H9 (cell line): Measurements from ENCODE around the gene CLDN20. TPM values are rescaled to one million over a fixed set of nuclear protein-coding genes. Genes with fewer than 3 reads are reported as not detected.
A peak's percentile ranks its signal among the peaks of the same experiment; 100 is the strongest.

ENCODE experiments used
- DNase-seq: peaks from one replicate; pipeline ENCODE4 v3.0.0-alpha.2; 2017
- H2AFZ ChIP-seq: one replicate; pipeline ENCODE4 v1.6.1; 2013; ENCODE audit warnings: mild to moderate bottlenecking, low read length, control low read depth, moderate library complexity
- H2AK5ac ChIP-seq: 2 replicates; pipeline ENCODE4 v1.6.1; 2013; ENCODE audit warnings: low read length, control low read depth, mixed read lengths; ENCODE audit not compliant: insufficient read length
- H2BK120ac ChIP-seq: one replicate; pipeline ENCODE4 v1.6.1; 2013; ENCODE audit warnings: low read depth, mild to moderate bottlenecking, low read length, control low read depth, inconsistent platforms; ENCODE audit not compliant: poor library complexity, severe bottlenecking
- H2BK12ac ChIP-seq: 2 replicates; pipeline ENCODE4 v1.6.1; 2013; ENCODE audit warnings: low read length, control low read depth, mixed read lengths, low read depth; ENCODE audit not compliant: insufficient read length
- H2BK15ac ChIP-seq: 2 replicates; pipeline ENCODE4 v1.6.1; 2013; ENCODE audit warnings: low read depth, low read length, control low read depth
- H2BK20ac ChIP-seq: one replicate; pipeline ENCODE4 v1.6.1; 2013; ENCODE audit warnings: low read depth, mild to moderate bottlenecking, low read length, control low read depth, inconsistent platforms; ENCODE audit not compliant: poor library complexity, severe bottlenecking
- H2BK5ac ChIP-seq: 2 replicates; pipeline ENCODE4 v1.6.1; 2013; ENCODE audit warnings: low read length, control low read depth, mixed read lengths; ENCODE audit not compliant: insufficient read length
- H3K14ac ChIP-seq: 2 replicates; pipeline ENCODE4 v1.6.1; 2013; ENCODE audit warnings: low read length, control low read depth; ENCODE audit not compliant: insufficient read depth
- H3K18ac ChIP-seq: 2 replicates; pipeline ENCODE4 v1.6.1; 2013; ENCODE audit warnings: low read depth, mild to moderate bottlenecking, mixed read lengths, low read length, control low read depth; ENCODE audit not compliant: insufficient read length
- H3K23ac ChIP-seq: 2 replicates; pipeline ENCODE4 v1.6.1; 2013; ENCODE audit warnings: low read length, control low read depth, mixed read lengths, low read depth; ENCODE audit not compliant: insufficient read length
- H3K23me2 ChIP-seq: 2 replicates; pipeline ENCODE4 v1.6.1; 2013; ENCODE audit warnings: low read depth, mild to moderate bottlenecking, mixed read lengths, low read length, control low read depth; ENCODE audit not compliant: insufficient read length, poor library complexity, severe bottlenecking
- H3K27ac ChIP-seq: 2 replicates; pipeline ENCODE4 v1.5.1; 2013; ENCODE audit warnings: low read length, control low read depth, mixed read lengths, low read depth; ENCODE audit not compliant: insufficient read length
- H3K27me3 ChIP-seq: 2 replicates; pipeline ENCODE4 v1.6.1; 2013; ENCODE audit warnings: low read length, control low read depth, inconsistent platforms; ENCODE audit not compliant: insufficient read depth
- H3K4ac ChIP-seq: 2 replicates; pipeline ENCODE4 v1.6.1; 2013; ENCODE audit warnings: low read depth, mild to moderate bottlenecking, control low read depth, inconsistent platforms, low read length, moderate library complexity
- H3K4me1 ChIP-seq: 2 replicates; pipeline ENCODE4 v1.6.1; 2013; ENCODE audit warnings: low read length, control low read depth, inconsistent platforms; ENCODE audit not compliant: insufficient read depth
- H3K4me2 ChIP-seq: 2 replicates; pipeline ENCODE4 v1.6.1; 2013; ENCODE audit warnings: low read length, control low read depth, mixed read lengths; ENCODE audit not compliant: insufficient read length, insufficient read depth
- H3K56ac ChIP-seq: 2 replicates; pipeline ENCODE4 v1.6.1; 2013; ENCODE audit warnings: low read depth, mild to moderate bottlenecking, mixed read lengths, low read length, control low read depth; ENCODE audit not compliant: insufficient read length
- H3K79me1 ChIP-seq: 2 replicates; pipeline ENCODE4 v1.6.1; 2013; ENCODE audit warnings: low read depth, mild to moderate bottlenecking, moderate library complexity, low read length, control low read depth, inconsistent platforms; ENCODE audit not compliant: insufficient read depth, poor library complexity, severe bottlenecking
- H3K79me2 ChIP-seq: 2 replicates; pipeline ENCODE4 v1.6.1; 2013; ENCODE audit warnings: low read length, control low read depth, inconsistent platforms; ENCODE audit not compliant: insufficient read depth
- H3K9ac ChIP-seq: 2 replicates; pipeline ENCODE4 v1.6.1; 2013; ENCODE audit warnings: low read length, control low read depth, mixed read lengths; ENCODE audit not compliant: insufficient read length; ENCODE audit errors: extremely low read depth
- H3K9me3 ChIP-seq: one replicate; pipeline ENCODE4 v1.6.1; 2013; ENCODE audit warnings: low read depth, low read length, inconsistent platforms; ENCODE audit not compliant: control insufficient read depth
- H3T11ph ChIP-seq: one replicate; pipeline ENCODE4 v1.6.1; 2013; ENCODE audit warnings: mild to moderate bottlenecking, low read length, control low read depth, inconsistent platforms
- H4K20me1 ChIP-seq: one replicate; pipeline ENCODE4 v1.6.1; 2013; ENCODE audit not compliant: control insufficient read depth, insufficient read length, insufficient read depth
- H4K5ac ChIP-seq: 2 replicates; pipeline ENCODE4 v1.6.1; 2013; ENCODE audit warnings: low read depth, mild to moderate bottlenecking, mixed read lengths, low read length, control low read depth; ENCODE audit not compliant: insufficient read length
- H4K8ac ChIP-seq: replicated peaks from 2 replicates; pipeline ENCODE4 v1.6.1; 2013; ENCODE audit warnings: low read length, control low read depth, mixed read lengths, low read depth; ENCODE audit not compliant: insufficient read length
- H4K91ac ChIP-seq: 2 replicates; pipeline ENCODE4 v1.6.1; 2013; ENCODE audit warnings: low read depth, mild to moderate bottlenecking, moderate library complexity, mixed read lengths, low read length, control low read depth; ENCODE audit not compliant: insufficient read length
- H3K27ac Mint-ChIP-seq, 3 experiments: 2 replicates in 2 of 3; 3 replicates in 1 of 3; pipeline ENCODE4 v1.8.0; 2020 to 2021; ENCODE audit warnings: mixed read lengths in 3 of 3, mild to moderate bottlenecking in 1 of 3, moderate library complexity in 1 of 3
- H3K27me3 Mint-ChIP-seq: 2 replicates; pipeline ENCODE4 v1.8.0; 2021; ENCODE audit warnings: low read depth, mild to moderate bottlenecking, moderate library complexity, mixed read lengths
- H3K36me3 Mint-ChIP-seq, 3 experiments: 2 replicates in 2 of 3; 3 replicates in 1 of 3; pipeline ENCODE4 v1.8.0; 2020 to 2021; ENCODE audit warnings: low read depth in 3 of 3, mixed read lengths in 3 of 3; ENCODE audit not compliant: insufficient read depth in 1 of 3
- H3K4me1 Mint-ChIP-seq, 2 experiments: 2 replicates each; pipeline ENCODE4 v1.8.0; 2020; ENCODE audit warnings: mixed read lengths in 2 of 2
- H3K4me3 Mint-ChIP-seq, 2 experiments: 2 replicates in 1 of 2; 3 replicates in 1 of 2; pipeline ENCODE4 v1.8.0; 2020 to 2021; ENCODE audit warnings: mild to moderate bottlenecking in 2 of 2, mixed read lengths in 2 of 2, moderate library complexity in 1 of 2
- H3K9me3 Mint-ChIP-seq, 2 experiments: 2 replicates in 1 of 2; 3 replicates in 1 of 2; pipeline ENCODE4 v1.8.0; 2020; ENCODE audit warnings: mild to moderate bottlenecking in 2 of 2, mixed read lengths in 2 of 2, moderate library complexity in 1 of 2
- WGBS: extraction: QIAGEN DNeasy Blood & Tissue Kit; methylation state at CpG from one replicate; pipeline ENCODE4 v1.1.7; 2013; ENCODE audit warnings: missing lambda C conversion rate, low lambda C conversion rate, mixed read lengths; ENCODE audit not compliant: insufficient read length; ENCODE audit errors: extremely low coverage; 5-methylcytosine and 5-hydroxymethylcytosine counted together
- total RNA-seq: library from RNA; stranded (reverse); gene quantifications from 2 replicates; pipeline ENCODE4 v1.2.1, GENCODE V29; 2021
- TF ChIP-seq, protein P1 (sequence below): fragments of 200-600 bp; sonication (generic); conservative IDR thresholded peaks from 3 replicates; pipeline ENCODE4 v1.8.0; 2021; ENCODE audit warnings: antibody characterized with exemption, mild to moderate bottlenecking

CLDN20 gene
- total RNA-seq, 1 experiment from 2014 or later, result not detected

DNA sequence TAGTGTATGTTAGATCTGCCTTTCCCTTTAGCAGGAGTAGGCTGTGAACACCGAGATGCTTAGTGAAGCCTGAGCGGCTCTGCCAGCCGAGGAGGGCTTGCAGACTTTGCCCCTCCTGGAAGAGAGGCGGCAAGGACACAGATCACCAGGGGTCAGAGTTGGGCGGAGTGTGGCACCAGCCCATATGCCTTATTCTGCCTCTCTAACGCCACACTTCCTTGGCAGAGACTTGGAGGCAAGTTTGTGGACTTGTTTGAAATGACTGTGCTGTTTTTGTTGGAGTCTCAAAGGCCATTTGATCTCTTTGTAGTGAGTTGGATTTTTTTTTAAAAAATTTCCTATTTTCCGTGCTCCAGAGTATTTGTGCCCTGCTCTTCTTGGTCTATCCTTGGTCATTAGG is 44.5 kb upstream of the CLDN20 start:
- Histone ChIP-seq H2AFZ (no peak overlapping the region), H3K14ac (no peak overlapping the region), H3K79me1 (no peaks in the 10 kb centered on the region), H3K23ac (no peak overlapping the region), H3K9ac (no peak overlapping the region), H3K56ac (no peak overlapping the region), H3K4me1 (no peaks in the 10 kb centered on the region), H2BK12ac (no peak overlapping the region), H3K27me3 (no peaks in the 10 kb centered on the region), H3K23me2 (no peaks in the 10 kb centered on the region), H3K9me3 (no peaks in the 10 kb centered on the region), H2BK15ac (no peak overlapping the region), H3K18ac (no peak overlapping the region), H2AK5ac (no peak overlapping the region), H3K79me2 (no peaks in the 10 kb centered on the region), H2BK20ac (no peak overlapping the region), H4K5ac (no peak overlapping the region), H4K20me1 (no peaks in the 10 kb centered on the region), H4K91ac (no peak overlapping the region), H3K4ac (no peak overlapping the region), H4K8ac (no peak overlapping the region), H3K27ac (no peak overlapping the region), H3K4me2 (no peak overlapping the region), H2BK5ac (no peak overlapping the region), H3T11ph (no peak overlapping the region), H2BK120ac (no peak overlapping the region)
- Mint-ChIP-seq H3K36me3 (peaks cover 0 to 9% (median 4%) of the 10 kb centered on the region in 3 experiments; a peak in 3 of 7 replicates), H3K27ac (peak overlapping the region in 1 of 3 experiments; percentile 49; a peak in 1 of 7 replicates), H3K4me1 (peaks cover 14 to 16% of the 10 kb centered on the region in 2 experiments), H3K27me3 (no peaks in the 10 kb centered on the region), H3K9me3 (no peaks in the 10 kb centered on the region), H3K4me3 (no peak overlapping the region)
- no peak for DNase-seq
- no CpG with 5 or more reads among the region's 7 CpGs for WGBS
- TF ChIP-seq, protein P1, sequence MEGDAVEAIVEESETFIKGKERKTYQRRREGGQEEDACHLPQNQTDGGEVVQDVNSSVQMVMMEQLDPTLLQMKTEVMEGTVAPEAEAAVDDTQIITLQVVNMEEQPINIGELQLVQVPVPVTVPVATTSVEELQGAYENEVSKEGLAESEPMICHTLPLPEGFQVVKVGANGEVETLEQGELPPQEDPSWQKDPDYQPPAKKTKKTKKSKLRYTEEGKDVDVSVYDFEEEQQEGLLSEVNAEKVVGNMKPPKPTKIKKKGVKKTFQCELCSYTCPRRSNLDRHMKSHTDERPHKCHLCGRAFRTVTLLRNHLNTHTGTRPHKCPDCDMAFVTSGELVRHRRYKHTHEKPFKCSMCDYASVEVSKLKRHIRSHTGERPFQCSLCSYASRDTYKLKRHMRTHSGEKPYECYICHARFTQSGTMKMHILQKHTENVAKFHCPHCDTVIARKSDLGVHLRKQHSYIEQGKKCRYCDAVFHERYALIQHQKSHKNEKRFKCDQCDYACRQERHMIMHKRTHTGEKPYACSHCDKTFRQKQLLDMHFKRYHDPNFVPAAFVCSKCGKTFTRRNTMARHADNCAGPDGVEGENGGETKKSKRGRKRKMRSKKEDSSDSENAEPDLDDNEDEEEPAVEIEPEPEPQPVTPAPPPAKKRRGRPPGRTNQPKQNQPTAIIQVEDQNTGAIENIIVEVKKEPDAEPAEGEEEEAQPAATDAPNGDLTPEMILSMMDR, result no peak
